ENCODE measurements around the gene GPANK1. TPM values are rescaled to one million over a fixed set of nuclear protein-coding genes. Genes with fewer than 3 reads are reported as not detected.
A peak's percentile ranks its signal among the peaks of the same experiment; 100 is the strongest.

Gene GPANK1
- total and polyA plus RNA-seq, 2 of the 13 experiments (the other 11 are each of a cell fraction or from before 2014, with no cell fraction given) = 15.4 to 22.8 TPM

GRCh38 chr6:31713991-31714684 is 49.3 kb upstream of the GPANK1 start:
- WGBS (ENCODE audit: low lambda C conversion rate) = 2% methylated on average over 5 of the region's 5 CpGs
- H2AFZ ChIP-seq (ENCODE audit: low read length) = peak overlapping the region; percentile 5
- peaks cover 14 to 51% of the 10 kb centered on the region in 2 experiments; a peak in 4 of 5 replicates for H3K27me3 ChIP-seq (ENCODE audit: control insufficient read depth in 1 of 2, insufficient read depth in 2 of 2, low read length in 2 of 2)
- no peaks in the 10 kb centered on the region for H3K79me2 ChIP-seq (ENCODE audit: insufficient read depth, low read length)
- FAIRE-seq (peak; percentile 32), DNase-seq (ENCODE audit: low spot score) (peak; percentile 68), ATAC-seq (no peak; the same call in 2 of the 3 replicates)
- peaks cover 34% of the 10 kb centered on the region for H3K4me1 ChIP-seq (ENCODE audit: insufficient read depth, low read length)
- in situ Hi-C loops (cut with HindIII; ENCODE audit: extremely low pct_ligation_motif_present, low pct_unique_long_range_greater_than_20kb) (no loop called here), intact Hi-C loops (cut with micrococcal nuclease; ENCODE audit: unreplicated experiment) (no loop called here)
- no peaks in the 10 kb centered on the region for H3K9me3 ChIP-seq (ENCODE audit: low read length)
- H3K36me3 ChIP-seq (replicated peaks in 1 of 2; ENCODE audit: control insufficient read depth in 1 of 2, insufficient read depth in 2 of 2, low read length in 2 of 2) = no peaks in the 10 kb centered on the region
- H3K4me3 ChIP-seq (replicated peaks in 1 of 3; ENCODE audit: insufficient read depth in 1 of 3, low read depth in 2 of 3, low read length in 3 of 3) = peak overlapping the region in 1 of 3 experiments; percentile 43; a peak in 2 of 6 replicates
- H4K20me1 ChIP-seq (ENCODE audit: insufficient read depth, low read length) = no peaks in the 10 kb centered on the region
- ChIA-PET POLR2A (interaction anchor here (0.6 to 5.1 kb wide), 18 partner anchors 11 to 188 kb away, joined by 3 to 31 read pairs (median 4); partner anchors contain the start of genes ABHD16A, APOM, C6orf47 and CLIC1), CTCF (ENCODE audit: low intra/inter-chr PET ratio, low total read pairs) (no interaction called here)
- H3K4me2 ChIP-seq (ENCODE audit: low read depth, low read length) = peak overlapping the region; percentile 63
- no peak overlapping the region; the same call in 1 of the 2 replicates for H3K9ac ChIP-seq (ENCODE audit: insufficient read depth, low read depth, low read length)
- no peak overlapping the region for H3K27ac ChIP-seq (ENCODE audit: extremely low read length, insufficient read depth, low read length)
- no TSS peak for BruUV-seq (replicated peaks)
- TF ChIP-seq ZNF225 (CRISPR knock-in tag; IDR thresholded peaks at IDR 0.05) = no peak
- no peak for TF ChIP-seq KLF15 (CRISPR knock-in tag; IDR thresholded peaks at IDR 0.05; ENCODE audit: borderline replicate concordance)
- no peak for TF ChIP-seq ZBTB43 (CRISPR knock-in tag; conservative IDR thresholded peaks at IDR 0.05)
- no peak for TF ChIP-seq MZF1 (CRISPR knock-in tag; IDR thresholded peaks at IDR 0.05; ENCODE audit: borderline replicate concordance)
- peak; percentile 30; the same call in 1 of the 2 replicates for TF ChIP-seq TBX2 (CRISPR knock-in tag; IDR thresholded peaks at IDR 0.05; ENCODE audit: borderline replicate concordance)
- no peak for TF ChIP-seq HOMEZ (CRISPR knock-in tag; IDR thresholded peaks at IDR 0.05; ENCODE audit: low read depth)
- TF ChIP-seq PATZ1 (CRISPR knock-in tag; IDR thresholded peaks at IDR 0.05) = peak; percentile 62
- no peak for TF ChIP-seq ZNF234 (CRISPR knock-in tag; conservative IDR thresholded peaks at IDR 0.05)
- peak; percentile 43; the same call in 1 of the 2 replicates for TF ChIP-seq GATAD2A (CRISPR knock-in tag; IDR thresholded peaks at IDR 0.05)
- no peak for TF ChIP-seq SIX4 (CRISPR knock-in tag; IDR thresholded peaks at IDR 0.05)
- no peak for TF ChIP-seq POLR2AphosphoS5 (IDR thresholded peaks at IDR 0.05; ENCODE audit: low read depth, low read length)
- no peak for TF ChIP-seq JARID2 (CRISPR knock-in tag; IDR thresholded peaks at IDR 0.05; ENCODE audit: insufficient replicate concordance)
- TF ChIP-seq HNRNPK (IDR thresholded peaks at IDR 0.05; ENCODE audit: low read depth, low read length, poor library complexity, severe bottlenecking) = no peak
- TF ChIP-seq TEAD3 (CRISPR knock-in tag; optimal IDR thresholded peaks at IDR 0.05; ENCODE audit: borderline replicate concordance) = peak; percentile 36
- no peak for TF ChIP-seq FOSL2 (CRISPR knock-in tag; IDR thresholded peaks at IDR 0.05)
- TF ChIP-seq ZFP90 (CRISPR knock-in tag; IDR thresholded peaks at IDR 0.05; ENCODE audit: borderline replicate concordance) = no peak
- no peak for TF ChIP-seq FOXA1 (IDR thresholded peaks at IDR 0.05)
- no peak for TF ChIP-seq FOXA1 (CRISPR knock-in tag; IDR thresholded peaks at IDR 0.05)
- TF ChIP-seq ZNF704 (CRISPR knock-in tag; IDR thresholded peaks at IDR 0.05; ENCODE audit: borderline replicate concordance) = no peak
- no peak for TF ChIP-seq NFRKB (IDR thresholded peaks at IDR 0.05)

Measured in HepG2 (cell line).